Measurements from ENCODE around the gene TNFRSF19. TPM values are rescaled to one million over a fixed set of nuclear protein-coding genes. Genes with fewer than 3 reads are reported as not detected.

The TNFRSF19 gene
- total RNA-seq, 4 donors from 2014 or later: 5.2 to 9.5 (median 7.2) TPM

DNA sequence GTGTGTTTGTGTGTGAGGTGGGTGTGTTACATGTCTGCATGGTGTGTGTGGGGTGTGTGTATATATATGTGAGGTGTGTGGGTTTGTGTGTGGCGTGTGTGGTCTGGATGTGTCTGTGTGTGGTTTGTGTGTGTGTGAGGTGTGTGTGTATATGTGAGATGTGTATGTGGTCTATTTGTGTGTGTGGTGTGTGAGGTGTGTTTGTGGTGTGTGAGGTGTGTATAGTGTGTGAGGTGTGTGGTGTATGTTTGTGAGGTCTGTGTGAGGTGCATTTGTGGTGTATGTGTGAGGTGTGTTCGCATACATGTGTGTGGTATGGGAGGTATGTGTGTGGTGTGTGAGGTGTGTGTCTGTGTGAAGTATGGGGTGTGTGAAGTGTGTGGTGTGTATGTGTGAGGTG lies 12.5 kb upstream of the TNFRSF19 start:
- Histone ChIP-seq H3K36me3 (no peaks in the 10 kb centered on the region), H3K4me1 (peaks cover 0 to 27% (median 8%) of the 10 kb centered on the region in 3 donors), H3K27me3 (no peaks in the 10 kb centered on the region), H3K4me3 (no peak overlapping the region), H3K9me3 (no peaks in the 10 kb centered on the region), H3K27ac (no peak overlapping the region)
- TF ChIP-seq POLR2A (IDR thresholded peaks at IDR 0.05): no peak
- TF ChIP-seq, protein P1, sequence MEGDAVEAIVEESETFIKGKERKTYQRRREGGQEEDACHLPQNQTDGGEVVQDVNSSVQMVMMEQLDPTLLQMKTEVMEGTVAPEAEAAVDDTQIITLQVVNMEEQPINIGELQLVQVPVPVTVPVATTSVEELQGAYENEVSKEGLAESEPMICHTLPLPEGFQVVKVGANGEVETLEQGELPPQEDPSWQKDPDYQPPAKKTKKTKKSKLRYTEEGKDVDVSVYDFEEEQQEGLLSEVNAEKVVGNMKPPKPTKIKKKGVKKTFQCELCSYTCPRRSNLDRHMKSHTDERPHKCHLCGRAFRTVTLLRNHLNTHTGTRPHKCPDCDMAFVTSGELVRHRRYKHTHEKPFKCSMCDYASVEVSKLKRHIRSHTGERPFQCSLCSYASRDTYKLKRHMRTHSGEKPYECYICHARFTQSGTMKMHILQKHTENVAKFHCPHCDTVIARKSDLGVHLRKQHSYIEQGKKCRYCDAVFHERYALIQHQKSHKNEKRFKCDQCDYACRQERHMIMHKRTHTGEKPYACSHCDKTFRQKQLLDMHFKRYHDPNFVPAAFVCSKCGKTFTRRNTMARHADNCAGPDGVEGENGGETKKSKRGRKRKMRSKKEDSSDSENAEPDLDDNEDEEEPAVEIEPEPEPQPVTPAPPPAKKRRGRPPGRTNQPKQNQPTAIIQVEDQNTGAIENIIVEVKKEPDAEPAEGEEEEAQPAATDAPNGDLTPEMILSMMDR (IDR thresholded peaks at IDR 0.05): no peak
- WGBS, 2 donors: 86 to 98% methylated on average over 2 of the region's 2 CpGs
- DNase-seq: no peak
- intact Hi-C loops (cut with DNase I): no loop called here

DNA sequence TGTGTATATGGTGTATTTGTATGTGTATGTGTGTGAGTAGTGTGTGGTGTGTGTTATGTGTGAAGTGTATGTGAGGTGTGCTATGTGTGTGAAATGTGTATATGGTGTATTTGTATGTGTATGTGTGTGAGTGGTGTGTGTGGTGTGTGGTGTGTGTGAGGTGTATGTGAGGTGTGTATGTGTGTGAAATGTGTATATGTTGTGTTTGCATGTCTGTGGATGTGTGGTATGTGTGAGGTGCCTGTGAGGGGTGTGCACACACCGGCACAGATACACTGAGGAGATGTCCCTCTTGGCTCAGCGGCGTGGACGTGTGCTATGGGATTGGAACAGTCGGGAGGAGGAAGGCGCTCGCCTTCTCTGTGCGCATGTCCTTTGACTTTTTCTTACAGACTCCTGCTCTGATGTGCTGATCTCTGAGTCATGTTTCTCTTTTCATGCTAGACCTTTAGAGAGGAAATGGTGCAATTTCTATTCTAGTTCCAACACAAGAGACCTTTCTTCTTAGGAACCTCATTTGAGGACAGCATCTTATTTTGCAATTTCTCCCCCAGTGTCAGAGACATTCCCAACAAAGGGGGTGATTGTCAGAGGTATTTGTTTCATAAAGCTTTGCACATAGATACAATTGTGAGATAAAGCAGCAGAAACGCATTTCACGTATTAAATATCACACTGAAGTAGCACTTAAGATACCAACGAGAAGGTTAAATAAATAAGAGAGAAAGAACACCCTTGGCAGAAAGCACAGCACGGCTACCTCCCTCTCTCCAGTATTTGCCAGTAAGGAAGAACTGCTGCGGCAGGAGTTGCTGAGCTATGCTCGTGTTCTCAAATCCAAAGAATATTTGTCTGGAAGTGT lies 11.3 kb upstream of the TNFRSF19 start:
- TF ChIP-seq, protein P1 (IDR thresholded peaks at IDR 0.05): no peak
- no peak for TF ChIP-seq POLR2A (IDR thresholded peaks at IDR 0.05)
- Histone ChIP-seq H3K27ac (peak overlapping the region; percentile 50 to 87 (median 83)), H3K9me3 (no peaks in the 10 kb centered on the region), H3K4me3 (peak overlapping the region in 3 of 4 donors; percentile 19 to 52 (median 22)), H3K27me3 (no peaks in the 10 kb centered on the region), H3K4me1 (peaks cover 0 to 25% (median 8%) of the 10 kb centered on the region in 3 donors), H3K36me3 (no peaks in the 10 kb centered on the region)
- no peak for DNase-seq
- WGBS, 2 donors: 17 to 28% methylated on average over 14 of the region's 14 CpGs
- intact Hi-C loops (cut with DNase I): no loop called here

DNA sequence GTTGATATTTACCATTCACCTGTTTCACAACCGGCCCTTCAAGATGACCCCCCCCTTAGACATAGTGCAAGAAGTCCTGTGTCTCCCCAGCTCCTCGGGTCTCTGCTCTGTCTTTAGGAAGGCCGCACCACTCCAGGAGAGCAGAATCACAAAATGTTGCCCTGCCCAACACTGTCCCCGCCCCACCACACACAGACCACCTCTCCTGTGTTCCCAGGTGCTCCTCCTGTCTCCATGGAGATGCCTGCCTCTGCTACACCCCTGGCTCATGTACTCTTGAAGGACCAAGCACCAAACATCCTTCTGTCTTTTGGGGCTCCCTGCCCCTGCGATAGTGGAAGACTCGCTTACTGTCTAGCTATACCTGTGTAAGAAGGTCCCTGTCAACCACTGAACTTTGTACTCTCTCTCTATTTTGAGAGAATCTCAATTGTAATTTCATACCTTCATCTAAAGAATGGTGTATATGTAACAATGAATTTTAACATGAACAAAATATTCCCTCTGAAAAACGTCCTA lies 9.6 kb upstream of the TNFRSF19 start:
- Histone ChIP-seq H3K27ac (no peak overlapping the region), H3K9me3 (no peaks in the 10 kb centered on the region), H3K4me3 (no peak overlapping the region), H3K36me3 (no peaks in the 10 kb centered on the region), H3K4me1 (peaks cover 0 to 16% (median 3%) of the 10 kb centered on the region in 3 donors), H3K27me3 (no peaks in the 10 kb centered on the region)
- TF ChIP-seq, protein P1 (IDR thresholded peaks at IDR 0.05): no peak
- no peak for TF ChIP-seq POLR2A (IDR thresholded peaks at IDR 0.05)
- intact Hi-C loops (cut with DNase I): loop anchor here (10.0 kb wide), 1 partner anchor 96 kb away; no protein-coding TSS in a partner anchor
- no peak for DNase-seq
- WGBS, 2 donors: 93% methylated on average over 7 of the region's 7 CpGs

DNA sequence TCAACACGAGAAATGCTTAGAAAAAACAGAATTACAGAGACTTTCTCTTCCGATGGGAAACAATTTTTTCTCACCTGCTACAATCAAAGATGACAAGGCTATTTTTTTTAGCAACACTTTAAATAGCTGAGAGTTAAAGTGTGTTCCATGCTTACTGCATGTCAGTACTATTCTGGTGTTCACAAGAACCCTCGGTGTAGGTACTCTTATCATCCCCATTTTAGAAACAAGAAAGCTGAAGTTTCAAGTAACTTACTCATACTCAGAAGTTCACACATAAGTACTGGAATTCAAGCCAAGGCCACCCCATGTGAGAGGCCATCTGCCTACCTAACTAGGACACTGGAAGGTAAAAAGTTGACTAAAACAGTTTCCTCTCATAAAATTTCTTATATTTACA lies 9.0 kb upstream of the TNFRSF19 start:
- intact Hi-C loops (cut with DNase I): loop anchor here (10.0 kb wide), 1 partner anchor 96 kb away; no protein-coding TSS in a partner anchor
- no peak for TF ChIP-seq POLR2A (IDR thresholded peaks at IDR 0.05)
- TF ChIP-seq, protein P1 (IDR thresholded peaks at IDR 0.05): no peak
- WGBS, 2 donors: 84 to 94% methylated on average over 3 of the region's 3 CpGs
- Histone ChIP-seq H3K4me1 (peaks cover 0 to 16% (median 3%) of the 10 kb centered on the region in 3 donors), H3K9me3 (no peaks in the 10 kb centered on the region), H3K4me3 (no peak overlapping the region), H3K36me3 (no peaks in the 10 kb centered on the region), H3K27me3 (no peaks in the 10 kb centered on the region), H3K27ac (no peak overlapping the region)
- no peak for DNase-seq
